Thyroid gland (tissue), 4 donors: ENCODE measurements around the gene GTPBP4. TPM values are rescaled to one million over a fixed set of nuclear protein-coding genes. Genes with fewer than 3 reads are reported as not detected.

Experiments used
- DNase-seq, 2 donors: peaks; one replicate each; pipeline ENCODE4 v3.0.0-alpha.2; 2019
- H3K27ac ChIP-seq, 3 donors: fragments of 200-600 bp; sonication (generic); 1 replicate in 2 of 3; 2 replicates in 1 of 3; pipeline ENCODE4 v1.5.1; 2016 to 2019; ENCODE audit warnings: mild to moderate bottlenecking in 1 of 3, moderate library complexity in 1 of 3
- H3K27me3 ChIP-seq: fragments of 200-600 bp; sonication (generic); one replicate; pipeline ENCODE4 v1.5.1; 2019
- H3K36me3 ChIP-seq, 2 donors: fragments of 200-600 bp; sonication (generic); one replicate each; pipeline ENCODE4 v1.5.1; 2016 to 2019
- H3K4me1 ChIP-seq, 2 donors: fragments of 200-600 bp; sonication (generic); one replicate each; pipeline ENCODE4 v1.5.1; 2017 to 2019
- H3K4me3 ChIP-seq, 3 donors: fragments of 200-600 bp; sonication (generic); replicated peaks in 1 of 3; 1 replicate in 2 of 3; 2 replicates in 1 of 3; pipeline ENCODE4 v1.5.1; 2016; ENCODE audit warnings: mild to moderate bottlenecking in 1 of 3
- H3K9me3 ChIP-seq: fragments of 200-600 bp; sonication (generic); one replicate; pipeline ENCODE4 v1.5.1; 2017
- POLR2A ChIP-seq, 2 donors: fragments of 450-650 bp; IDR thresholded peaks; one replicate each; pipeline ENCODE4 v1.6.1; 2017; ENCODE audit warnings: antibody characterized with exemption in 2 of 2, mild to moderate bottlenecking in 2 of 2, moderate library complexity in 1 of 2
- WGBS, 2 donors: methylation state at CpG; one replicate each; pipeline ENCODE4 v1.1.5; 2017; 5-methylcytosine and 5-hydroxymethylcytosine counted together
- intact Hi-C: fragments of 100-400 bp; cut with DNase I; formaldehyde crosslinking; loops from one replicate; pipeline ENCODE4 v1.15.1; 2023
- total RNA-seq, 4 donors: library from RNA; depleted of rRNA; stranded (reverse); fragments of >200 nt; gene quantifications; one replicate each; pipeline ENCODE4 v1.2.3, GENCODE V29; 2016
- TF ChIP-seq, protein P1 (sequence below), 6 experiments: fragments of 200-600 bp in 3 of 6; fragments of 450-650 bp in 3 of 6; sonication (generic) in 3 of 6; IDR thresholded peaks; one replicate each; pipeline ENCODE4 v1.5.1; 2016 to 2019; ENCODE audit warnings: antibody characterized with exemption in 6 of 6, mild to moderate bottlenecking in 2 of 6, inconsistent platforms in 1 of 6, moderate library complexity in 1 of 6

GTPBP4 gene
- total RNA-seq, 4 donors from 2014 or later = 12.0 to 24.6 (median 19.8) TPM

GRCh38 chr10:1015688-1016087, 27.5 kb downstream of the GTPBP4 start:
- H3K4me1 ChIP-seq = no peaks in the 10 kb centered on the region
- intact Hi-C loops = no loop called here
- H3K27ac ChIP-seq = no peak overlapping the region
- H3K36me3 ChIP-seq = peaks cover 64 to 74% of the 10 kb centered on the region in 2 donors
- no peaks in the 10 kb centered on the region for H3K27me3 ChIP-seq
- H3K9me3 ChIP-seq = no peaks in the 10 kb centered on the region
- 85 to 100% methylated on average over 5 to 9 of the region's 11 CpGs for WGBS, 2 donors
- TF ChIP-seq POLR2A (IDR thresholded peaks at IDR 0.05) = no peak
- TF ChIP-seq, protein P1, sequence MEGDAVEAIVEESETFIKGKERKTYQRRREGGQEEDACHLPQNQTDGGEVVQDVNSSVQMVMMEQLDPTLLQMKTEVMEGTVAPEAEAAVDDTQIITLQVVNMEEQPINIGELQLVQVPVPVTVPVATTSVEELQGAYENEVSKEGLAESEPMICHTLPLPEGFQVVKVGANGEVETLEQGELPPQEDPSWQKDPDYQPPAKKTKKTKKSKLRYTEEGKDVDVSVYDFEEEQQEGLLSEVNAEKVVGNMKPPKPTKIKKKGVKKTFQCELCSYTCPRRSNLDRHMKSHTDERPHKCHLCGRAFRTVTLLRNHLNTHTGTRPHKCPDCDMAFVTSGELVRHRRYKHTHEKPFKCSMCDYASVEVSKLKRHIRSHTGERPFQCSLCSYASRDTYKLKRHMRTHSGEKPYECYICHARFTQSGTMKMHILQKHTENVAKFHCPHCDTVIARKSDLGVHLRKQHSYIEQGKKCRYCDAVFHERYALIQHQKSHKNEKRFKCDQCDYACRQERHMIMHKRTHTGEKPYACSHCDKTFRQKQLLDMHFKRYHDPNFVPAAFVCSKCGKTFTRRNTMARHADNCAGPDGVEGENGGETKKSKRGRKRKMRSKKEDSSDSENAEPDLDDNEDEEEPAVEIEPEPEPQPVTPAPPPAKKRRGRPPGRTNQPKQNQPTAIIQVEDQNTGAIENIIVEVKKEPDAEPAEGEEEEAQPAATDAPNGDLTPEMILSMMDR (IDR thresholded peaks at IDR 0.05) = no peak
- H3K4me3 ChIP-seq = no peak overlapping the region
- DNase-seq = no peak

DNA sequence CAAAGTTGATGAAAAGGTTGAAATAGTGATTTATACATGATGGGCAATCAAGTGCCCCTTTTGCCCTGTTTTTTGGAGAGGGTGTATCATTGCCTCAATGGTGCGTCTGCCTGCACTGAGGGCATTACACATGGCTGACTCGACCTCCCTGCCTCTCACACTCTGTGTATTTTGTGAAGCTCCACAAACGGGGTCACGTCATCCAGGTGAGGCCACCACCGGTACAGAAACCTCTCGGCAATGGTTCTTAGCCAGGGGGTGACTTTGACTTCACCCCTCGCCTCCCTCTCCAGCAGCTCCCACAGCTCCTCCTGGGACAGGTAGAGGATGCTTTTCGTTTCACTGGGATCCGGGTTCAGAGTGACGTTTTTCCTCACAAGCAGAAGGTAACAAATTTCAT, 31.1 kb downstream of the GTPBP4 start:
- WGBS, 2 donors = 88 to 89% methylated on average over 10 of the region's 10 CpGs
- TF ChIP-seq, protein P1 (IDR thresholded peaks at IDR 0.05) = no peak
- TF ChIP-seq POLR2A (IDR thresholded peaks at IDR 0.05) = no peak
- no peak overlapping the region for H3K4me3 ChIP-seq
- H3K36me3 ChIP-seq = peaks cover 34 to 40% of the 10 kb centered on the region in 2 donors
- intact Hi-C loops = no loop called here
- no peaks in the 10 kb centered on the region for H3K4me1 ChIP-seq
- no peak for DNase-seq
- H3K27ac ChIP-seq = no peak overlapping the region
- no peaks in the 10 kb centered on the region for H3K27me3 ChIP-seq
- no peaks in the 10 kb centered on the region for H3K9me3 ChIP-seq

DNA sequence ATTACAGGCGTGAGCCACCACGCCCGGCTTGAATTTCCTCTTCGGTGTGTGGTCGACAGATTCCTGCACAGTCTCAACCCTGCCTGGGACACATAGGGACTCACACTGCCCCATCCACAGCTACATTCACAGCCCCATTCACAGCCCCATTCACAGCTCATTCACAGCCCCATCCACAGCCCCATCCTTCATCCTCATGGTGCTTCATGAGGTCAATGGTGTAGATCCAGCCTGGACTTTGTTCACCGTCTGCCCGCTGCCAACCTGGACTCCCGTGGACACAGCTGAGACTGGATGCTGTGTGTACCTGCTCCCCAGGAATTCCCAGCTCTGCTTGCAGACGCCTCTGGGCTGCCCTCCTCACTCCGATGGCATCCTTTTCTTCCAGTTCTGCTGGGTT, 32.2 kb downstream of the GTPBP4 start:
- no peaks in the 10 kb centered on the region for H3K27me3 ChIP-seq
- intact Hi-C loops = no loop called here
- peaks cover 27 to 34% of the 10 kb centered on the region in 2 donors for H3K36me3 ChIP-seq
- WGBS, 2 donors = 90 to 95% methylated on average over 10 of the region's 10 CpGs
- H3K9me3 ChIP-seq = no peaks in the 10 kb centered on the region
- H3K4me3 ChIP-seq = no peak overlapping the region
- no peak overlapping the region for H3K27ac ChIP-seq
- no peak for DNase-seq
- no peaks in the 10 kb centered on the region for H3K4me1 ChIP-seq
- TF ChIP-seq, protein P1 (IDR thresholded peaks at IDR 0.05) = no peak
- no peak for TF ChIP-seq POLR2A (IDR thresholded peaks at IDR 0.05)

DNA sequence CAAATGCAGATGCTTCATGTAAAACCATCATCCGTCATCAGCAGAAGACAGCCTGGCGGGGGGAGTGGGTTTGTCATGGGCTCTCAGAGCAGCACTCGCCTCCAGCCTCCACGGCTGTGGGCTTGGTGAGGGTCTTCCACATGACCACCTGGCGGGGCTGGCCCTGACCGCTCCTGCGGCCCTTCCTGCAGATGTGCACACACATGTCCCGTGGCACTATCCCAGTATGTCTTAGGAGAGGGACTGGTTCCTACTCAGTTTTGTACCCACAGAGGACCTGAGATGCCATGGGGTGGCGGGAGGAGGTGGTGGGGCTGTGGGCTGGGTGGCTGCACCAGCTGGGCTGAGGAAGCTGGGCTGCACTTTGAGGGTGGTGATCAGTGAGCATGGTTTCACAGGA, 32.7 kb downstream of the GTPBP4 start:
- no peak overlapping the region for H3K4me3 ChIP-seq
- WGBS, 2 donors = 92 to 98% methylated on average over 6 to 8 of the region's 9 CpGs
- intact Hi-C loops = no loop called here

DNA sequence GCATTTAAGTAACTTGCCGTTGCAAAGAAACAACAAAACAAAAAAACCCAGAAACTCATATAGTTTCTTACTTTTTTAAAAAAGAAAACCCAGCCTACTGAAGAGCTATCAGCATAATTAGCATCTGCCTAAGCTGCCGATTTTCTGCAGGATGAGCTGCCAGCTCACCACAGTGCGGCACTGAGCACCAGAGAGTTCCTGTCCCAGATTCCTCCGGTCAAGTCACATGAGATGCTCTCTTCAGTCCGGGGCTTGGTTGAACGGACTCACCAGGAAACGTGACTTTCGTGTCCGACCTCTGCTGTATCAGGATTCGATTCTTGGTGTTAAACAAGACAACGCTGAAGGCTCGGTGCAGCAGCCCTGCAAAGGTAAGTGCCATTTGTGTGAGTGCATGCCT, 34.2 kb downstream of the GTPBP4 start:
- H3K4me1 ChIP-seq = no peaks in the 10 kb centered on the region
- no peak for DNase-seq
- no peak overlapping the region for H3K27ac ChIP-seq
- WGBS, 2 donors = 69% methylated on average over 12 of the region's 12 CpGs
- no peak overlapping the region for H3K4me3 ChIP-seq
- TF ChIP-seq, protein P1 (IDR thresholded peaks at IDR 0.05) = no peak
- TF ChIP-seq POLR2A (IDR thresholded peaks at IDR 0.05) = no peak
- H3K27me3 ChIP-seq = no peaks in the 10 kb centered on the region
- intact Hi-C loops = no loop called here
- H3K9me3 ChIP-seq = no peaks in the 10 kb centered on the region
- H3K36me3 ChIP-seq = peaks cover 9 to 16% of the 10 kb centered on the region in 2 donors

More for the DNA sequence above, 32.7 kb downstream of the GTPBP4 start:
- DNase-seq = no peak
- H3K27ac ChIP-seq = no peak overlapping the region
- peaks cover 23 to 30% of the 10 kb centered on the region in 2 donors for H3K36me3 ChIP-seq
- H3K9me3 ChIP-seq = no peaks in the 10 kb centered on the region
- TF ChIP-seq POLR2A (IDR thresholded peaks at IDR 0.05) = no peak
- TF ChIP-seq, protein P1 (IDR thresholded peaks at IDR 0.05) = no peak
- no peaks in the 10 kb centered on the region for H3K4me1 ChIP-seq
- no peaks in the 10 kb centered on the region for H3K27me3 ChIP-seq
